Epidermal melanocyte (primary cell): Measurements from ENCODE around the gene MRPL21.
"Not testable (repeated sequence)": the region's sequence is repeated elsewhere in the genome, so short reads cannot be mapped to it uniquely, and the experiment has no call there.

Experiments used
- DNase-seq: peaks from one replicate; pipeline ENCODE4 v3.0.0; 2011; ENCODE audit warnings: low spot score; ENCODE audit not compliant: insufficient read length

The MRPL21 gene

DNA sequence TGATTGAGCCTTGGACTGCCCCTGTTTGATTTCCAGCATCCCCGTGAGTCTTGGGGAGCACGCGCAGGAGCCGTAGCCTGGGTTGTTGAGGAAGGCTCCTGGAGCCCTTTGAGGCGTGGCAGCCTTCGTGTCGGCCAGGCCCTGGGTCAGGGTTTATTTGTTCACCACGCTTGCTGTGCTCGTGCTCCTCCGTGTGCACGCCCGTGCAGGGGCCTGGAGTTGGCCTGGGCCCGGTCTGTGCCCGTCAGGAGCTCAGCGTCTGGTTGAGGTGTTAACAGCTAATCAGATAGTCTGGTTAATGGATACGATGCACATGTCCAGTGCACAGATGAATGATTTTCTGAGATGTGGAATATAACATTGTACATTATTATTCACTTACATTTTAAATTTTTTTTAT is 8.1 kb upstream of the MRPL21 start:
- no peak for DNase-seq

DNA sequence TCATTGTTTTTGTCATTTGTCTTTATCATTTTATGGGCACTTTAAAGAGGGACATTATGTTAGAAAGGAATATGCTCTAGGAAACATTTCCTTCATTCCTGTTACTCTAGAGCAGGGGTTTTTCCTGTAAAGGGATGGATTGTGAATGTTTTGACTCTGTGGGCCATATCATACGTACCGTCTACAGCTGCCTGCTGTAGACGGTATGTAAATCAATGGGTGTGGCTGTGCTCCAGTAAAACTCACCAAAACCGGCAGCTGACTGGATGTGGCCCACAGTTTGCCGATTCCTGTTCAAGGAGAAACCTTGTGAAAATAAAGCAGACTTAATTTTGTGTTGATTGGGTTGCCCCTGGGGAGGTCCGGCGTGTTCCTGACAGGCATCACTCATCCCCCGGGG is 7.3 kb upstream of the MRPL21 start:
- DNase-seq: no peak

DNA sequence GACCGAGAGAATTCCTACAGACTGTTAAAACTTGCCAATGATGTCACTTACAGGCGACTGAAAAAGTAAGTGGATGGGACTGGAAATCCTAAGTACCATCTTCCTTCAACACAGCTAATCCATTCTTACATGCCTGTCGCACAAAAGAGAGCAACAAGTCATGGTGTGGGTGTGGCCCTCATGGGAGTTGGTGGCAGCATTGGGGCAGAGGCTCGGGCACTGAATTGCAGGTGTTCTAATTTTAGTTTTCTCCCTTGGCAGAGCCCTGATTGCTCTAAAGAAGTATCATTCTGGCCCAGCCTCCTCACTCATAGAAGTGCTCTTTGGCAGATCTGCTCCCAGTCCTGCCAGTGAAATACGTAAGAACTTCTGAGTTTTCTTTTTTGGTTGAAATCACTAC is 4.6 kb upstream of the MRPL21 start:
- no peak for DNase-seq

DNA sequence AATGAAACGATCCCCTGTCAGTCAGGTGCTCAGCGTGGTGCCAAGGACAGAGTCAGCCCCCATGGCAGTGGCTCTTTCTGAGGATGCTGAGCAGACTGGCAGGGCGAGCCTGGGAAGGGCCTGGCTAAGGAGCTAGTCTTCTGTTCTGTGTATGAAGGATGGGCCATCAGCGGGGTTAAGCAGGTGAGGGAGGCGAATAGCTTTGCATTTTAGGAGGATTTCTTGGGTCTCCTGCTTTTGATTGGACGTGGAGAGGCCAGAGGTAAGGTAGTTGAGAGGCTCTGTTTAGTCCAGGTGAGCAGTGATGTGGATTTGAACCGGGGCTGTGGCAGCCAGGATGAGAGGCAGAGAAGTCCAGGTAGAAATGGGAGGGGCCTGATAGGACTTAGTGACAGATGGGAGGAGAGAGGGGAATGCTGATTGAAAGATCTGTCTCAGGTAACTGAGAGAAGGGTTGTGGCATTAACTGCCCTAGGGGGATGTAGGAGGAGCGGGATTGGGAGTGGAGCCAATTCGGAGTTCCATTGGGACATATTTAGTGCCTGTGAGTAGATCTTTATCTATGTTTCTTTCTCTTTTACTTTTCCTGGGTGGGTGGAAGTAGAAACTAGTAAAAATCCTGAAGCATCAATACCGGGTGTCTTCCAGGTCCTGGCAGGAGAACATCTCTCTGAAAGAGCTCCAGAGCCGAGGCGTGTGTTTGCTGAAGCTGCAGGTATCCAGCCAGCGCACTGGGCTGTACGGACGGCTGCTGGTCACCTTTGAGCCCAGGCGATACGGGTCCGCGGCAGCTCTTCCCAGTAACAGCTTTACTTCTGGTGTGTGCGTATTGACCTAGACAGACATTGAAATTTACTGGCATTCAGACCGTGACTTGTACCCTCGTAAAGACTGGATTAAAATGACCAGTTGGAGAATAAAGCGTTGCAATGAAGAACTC is 2.1 kb upstream of the MRPL21 start:
- no peak for DNase-seq

DNA sequence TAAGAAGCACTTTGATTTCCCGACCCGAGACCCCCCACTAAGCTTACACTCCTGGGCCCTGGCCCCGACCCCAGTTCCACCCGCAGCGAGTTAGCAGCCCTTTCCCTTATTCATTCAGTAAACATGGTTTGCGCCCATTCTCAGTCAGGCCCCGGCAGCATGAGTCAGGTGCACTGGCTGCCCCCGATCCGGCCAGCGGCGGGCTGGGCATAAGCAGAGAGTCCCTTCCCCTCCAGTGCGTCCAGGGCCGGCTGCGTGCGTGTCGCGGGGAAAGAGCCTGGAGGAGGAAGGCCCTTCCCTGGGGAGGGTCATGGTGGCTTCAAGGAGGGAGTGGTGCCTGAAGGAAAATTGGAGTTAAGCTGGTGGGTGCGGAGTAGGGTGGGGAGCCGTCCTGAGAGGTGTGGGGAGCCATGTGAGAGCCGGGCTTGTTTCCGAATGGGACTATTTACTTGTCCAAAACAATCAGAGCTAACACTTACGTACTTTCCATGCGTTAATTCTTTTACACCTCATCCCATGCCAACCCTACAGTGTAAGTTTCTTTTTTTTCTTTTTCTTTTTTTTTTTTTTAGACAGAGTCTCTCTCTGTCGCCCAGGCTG is 716 bp upstream of the MRPL21 start:
- DNase-seq: no peak

DNA sequence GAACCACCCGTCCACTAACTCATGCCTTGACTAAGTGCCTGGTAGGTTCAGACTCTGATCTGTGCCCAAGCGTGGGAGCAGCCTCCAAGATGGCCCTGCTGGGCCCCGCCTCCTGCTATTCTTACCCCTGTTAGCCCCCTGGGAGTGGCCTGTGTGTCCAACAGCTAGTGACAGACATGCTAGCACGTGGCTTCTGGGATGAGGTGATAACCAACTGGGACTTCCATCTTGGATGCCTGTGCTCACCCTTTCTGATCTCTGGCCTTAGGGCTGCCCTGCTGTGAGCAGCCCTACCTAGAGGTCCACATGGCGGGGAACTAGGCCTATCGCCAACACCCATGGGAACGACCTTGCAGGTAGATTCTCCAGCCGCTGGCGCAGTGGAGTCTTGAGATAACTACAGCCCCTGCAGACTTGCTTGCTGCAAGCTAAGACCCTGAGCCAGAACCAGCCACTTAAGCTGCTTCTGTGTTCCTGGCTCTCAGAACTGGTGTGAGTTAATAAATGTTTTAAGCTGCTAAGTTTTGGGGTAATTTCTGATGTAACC is 2.7 kb downstream of the MRPL21 start:
- DNase-seq: no peak

DNA sequence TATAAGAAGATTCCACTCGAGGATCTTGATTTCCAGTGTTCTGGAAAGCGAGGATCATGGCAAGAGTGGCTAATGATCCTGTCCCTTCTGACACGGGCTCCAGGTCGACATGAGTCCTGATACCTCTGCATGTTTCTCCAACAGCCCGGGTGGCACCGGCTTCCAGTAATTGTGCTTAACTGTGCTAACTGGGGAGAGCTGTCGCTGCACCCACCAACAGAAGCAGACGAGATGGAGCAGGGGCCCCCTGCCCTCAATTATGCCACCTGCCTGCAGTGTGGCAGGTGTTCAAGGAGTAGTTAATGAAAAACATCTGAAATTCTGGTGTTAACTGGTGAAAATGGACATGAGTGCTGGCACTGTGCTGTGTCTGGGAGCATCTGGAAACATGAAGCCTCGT is 6.2 kb downstream of the MRPL21 start:
- DNase-seq: no peak

DNA sequence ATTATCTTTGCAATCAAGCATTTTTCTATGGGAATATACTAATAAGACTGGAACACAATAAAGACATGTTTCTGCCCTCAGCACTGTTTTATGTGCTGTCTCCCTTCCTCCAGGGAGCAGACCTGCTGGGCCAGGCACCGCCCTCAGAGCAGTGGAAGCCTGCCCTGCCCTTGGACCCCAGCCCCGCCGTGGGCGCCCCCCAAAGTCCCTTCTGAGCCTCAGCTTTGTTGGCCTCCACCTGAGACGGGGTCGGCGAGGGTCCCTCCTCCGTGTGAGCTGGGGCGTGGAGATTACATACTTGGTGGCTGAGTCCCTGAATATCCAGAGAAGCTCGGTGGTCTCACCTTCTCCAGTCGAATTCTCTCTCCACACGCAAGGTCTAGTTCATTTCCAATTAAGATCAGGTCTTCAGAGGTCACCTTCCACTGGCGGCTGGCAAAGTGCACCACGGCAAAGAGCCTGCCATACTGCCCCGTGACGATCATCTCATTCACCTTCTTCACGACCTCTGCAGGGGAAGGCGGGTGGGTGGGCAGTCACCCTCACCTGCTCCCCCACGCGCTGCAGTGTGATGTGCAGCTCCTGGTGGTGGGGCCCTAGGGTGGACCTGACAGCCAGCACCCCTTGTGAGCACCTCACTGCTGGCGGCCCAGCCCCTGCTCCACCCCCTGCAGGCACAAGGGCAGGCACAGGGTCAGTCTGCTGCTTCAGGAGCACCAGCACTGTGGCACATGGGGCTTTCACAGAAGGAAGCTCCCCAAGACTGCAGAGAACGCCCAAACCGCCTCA is 7.3 kb downstream of the MRPL21 start:
- DNase-seq: no peak

DNA sequence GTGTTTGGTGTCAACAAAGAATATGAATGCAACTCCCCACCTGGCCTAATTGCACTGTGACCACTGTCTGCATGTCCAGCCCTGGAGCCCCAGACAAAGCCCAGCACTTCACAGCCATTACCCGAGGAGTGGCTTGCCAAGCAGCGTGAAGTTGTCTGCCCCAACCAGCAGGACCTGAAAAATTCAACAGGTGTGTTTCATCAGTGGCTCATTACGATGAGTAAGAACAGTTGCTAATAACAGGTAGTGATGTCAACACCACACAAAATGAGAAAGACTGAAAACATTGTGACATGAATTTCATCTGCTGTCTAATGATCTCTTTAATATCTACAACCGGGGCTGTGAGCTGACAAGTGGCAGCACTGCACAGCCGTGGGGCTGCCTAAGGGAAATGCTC is 10.3 kb downstream of the MRPL21 start:
- no peak for DNase-seq

DNA sequence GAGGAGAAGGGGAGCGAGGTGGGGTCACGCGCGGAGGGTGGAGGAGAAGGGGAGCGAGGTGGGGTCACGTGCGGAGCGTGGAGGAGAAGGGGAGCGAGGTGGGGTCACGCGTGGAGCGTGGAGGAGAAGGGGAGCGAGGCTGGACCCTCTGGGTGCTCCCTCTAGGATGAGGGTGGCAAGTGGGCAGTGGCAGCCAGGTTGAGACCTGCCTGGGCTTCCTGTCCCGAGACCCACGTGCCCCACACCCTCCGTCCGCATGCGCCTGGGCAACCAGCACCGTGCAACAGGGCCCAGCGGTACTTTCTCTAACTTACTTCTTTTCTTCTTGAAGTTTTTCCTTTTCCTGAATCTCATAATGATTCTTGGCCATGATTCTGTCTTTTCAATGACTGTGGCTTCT is 11.1 kb downstream of the MRPL21 start:
- no peak for DNase-seq

DNA sequence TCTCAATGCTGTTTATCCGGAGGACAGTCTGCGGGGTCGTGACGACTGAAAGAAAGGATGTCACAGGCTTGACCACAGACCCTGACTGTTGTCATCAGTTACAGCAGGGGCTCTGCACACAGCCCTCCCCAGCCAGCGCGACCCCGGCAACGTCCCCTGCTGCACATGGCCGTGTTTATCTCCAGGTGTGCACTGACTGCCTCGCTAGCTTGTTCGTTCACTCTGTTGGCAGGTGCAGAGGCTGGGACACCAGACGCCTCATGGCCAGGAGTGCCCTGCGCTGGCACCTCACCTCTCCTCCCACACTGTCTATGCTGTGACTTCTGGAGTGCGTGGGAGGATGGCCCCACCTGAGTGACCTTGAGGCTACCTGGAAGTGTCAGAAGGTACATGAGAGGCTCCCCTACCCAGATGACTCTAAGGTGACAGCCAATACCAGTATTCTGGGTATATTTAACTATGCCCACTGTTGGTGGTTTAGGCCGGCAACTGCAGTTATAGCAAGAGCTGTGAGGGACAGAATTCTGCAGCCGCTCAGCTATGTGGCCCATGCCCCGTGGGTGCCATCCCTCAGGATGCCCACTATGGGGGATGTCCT is 12.2 kb downstream of the MRPL21 start:
- DNase-seq: no peak

DNA sequence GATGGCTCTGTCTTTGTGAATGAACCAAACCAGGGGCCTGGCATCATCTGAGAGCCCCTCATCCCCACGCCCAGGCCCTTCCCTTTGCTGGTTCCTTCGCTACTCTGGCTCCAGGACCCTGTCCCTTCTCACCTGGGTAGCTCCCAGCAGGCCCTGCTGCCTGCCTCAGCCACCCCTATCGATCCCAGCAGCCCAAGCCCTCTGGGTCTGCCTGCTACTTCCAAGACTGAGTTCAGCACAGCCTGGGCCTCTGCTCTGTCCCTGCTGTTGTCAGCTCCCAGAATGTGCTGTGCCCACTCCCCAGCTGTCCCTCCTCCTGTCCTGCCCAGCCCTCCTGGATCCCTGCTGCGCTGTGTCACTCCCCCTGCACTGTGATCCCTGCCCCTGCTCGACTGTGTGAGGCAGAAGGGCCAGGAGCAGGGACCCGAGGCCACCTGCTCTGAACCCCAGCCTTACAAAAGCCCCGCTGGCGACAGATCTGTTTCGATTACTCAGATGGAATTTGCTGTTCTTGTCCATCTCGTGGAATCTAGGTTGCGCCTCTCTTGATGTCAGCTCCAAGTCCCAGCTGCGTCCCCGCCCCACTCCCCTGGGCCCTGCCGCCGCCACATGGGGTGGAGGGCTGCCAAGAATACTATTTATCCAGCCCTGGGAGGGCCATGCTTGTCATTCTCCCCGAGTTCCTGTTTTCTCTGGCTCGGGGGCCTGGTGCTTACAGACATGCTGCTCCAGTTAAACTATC is 13.0 kb downstream of the MRPL21 start:
- DNase-seq: peak; percentile 85

DNA sequence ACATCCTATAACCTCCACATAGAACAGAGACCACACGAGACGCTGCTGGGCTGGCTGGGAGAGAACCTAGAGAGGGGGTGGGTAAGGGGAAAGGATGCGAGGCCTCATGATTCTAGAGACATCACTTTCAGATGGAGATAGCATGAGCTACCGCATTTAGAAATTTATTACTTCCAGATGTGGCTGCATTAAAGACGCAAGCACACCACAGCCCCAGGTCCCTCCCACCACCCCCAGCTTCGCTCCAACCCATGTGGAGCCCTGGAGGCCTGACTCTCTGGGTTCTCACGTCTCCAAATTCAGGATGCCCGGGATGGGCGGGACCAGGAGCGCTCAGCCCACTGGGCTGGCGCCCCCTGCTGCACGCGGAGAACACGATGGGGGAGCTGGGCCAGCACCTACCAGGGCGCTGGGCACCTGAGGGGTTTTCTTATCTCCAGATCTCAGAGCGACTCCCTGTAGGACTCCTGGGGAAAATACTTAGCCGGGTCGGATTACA is 13.6 kb downstream of the MRPL21 start:
- DNase-seq: no peak

DNA sequence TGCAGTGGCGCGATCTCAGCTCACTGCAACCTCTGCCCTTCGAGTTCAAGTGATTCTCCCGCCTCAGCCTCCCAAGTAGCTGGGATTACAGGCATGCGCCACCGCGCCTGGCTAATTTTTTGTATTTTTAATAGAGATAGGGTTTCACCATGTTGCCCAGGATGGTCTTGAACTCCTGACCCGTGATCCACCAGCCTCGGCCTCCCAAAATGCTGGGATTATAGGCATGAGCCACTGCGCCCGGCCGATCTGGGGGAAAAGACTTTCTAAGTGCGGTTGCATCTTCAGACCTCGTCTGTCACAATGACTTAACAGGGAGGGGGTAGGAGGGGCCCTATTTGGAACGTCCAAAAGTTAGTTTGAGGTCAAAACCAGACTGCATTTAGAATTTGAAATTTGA is 18.8 kb downstream of the MRPL21 start:
- not testable (repeated sequence) for DNase-seq

DNA sequence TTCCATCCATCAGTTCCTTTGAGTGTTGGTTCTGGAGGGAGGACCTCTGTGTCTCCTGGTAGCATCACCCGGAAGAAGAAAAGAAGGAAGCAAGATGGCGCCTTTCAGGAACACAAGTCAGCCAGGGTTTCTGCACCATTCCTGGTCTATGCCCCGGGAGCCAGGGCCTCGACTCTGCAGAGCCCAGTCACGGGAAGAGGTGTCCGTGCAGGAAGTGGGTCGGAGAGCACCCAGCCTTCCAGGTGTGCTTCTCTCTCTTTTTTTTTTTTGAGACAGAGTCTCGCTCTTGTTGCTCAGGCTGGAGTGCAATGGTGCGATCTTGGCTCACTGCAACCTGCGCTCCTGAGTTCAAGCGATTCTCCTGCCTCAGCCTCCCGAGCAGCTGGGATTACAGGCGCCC is 21.2 kb downstream of the MRPL21 start:
- no peak for DNase-seq

DNA sequence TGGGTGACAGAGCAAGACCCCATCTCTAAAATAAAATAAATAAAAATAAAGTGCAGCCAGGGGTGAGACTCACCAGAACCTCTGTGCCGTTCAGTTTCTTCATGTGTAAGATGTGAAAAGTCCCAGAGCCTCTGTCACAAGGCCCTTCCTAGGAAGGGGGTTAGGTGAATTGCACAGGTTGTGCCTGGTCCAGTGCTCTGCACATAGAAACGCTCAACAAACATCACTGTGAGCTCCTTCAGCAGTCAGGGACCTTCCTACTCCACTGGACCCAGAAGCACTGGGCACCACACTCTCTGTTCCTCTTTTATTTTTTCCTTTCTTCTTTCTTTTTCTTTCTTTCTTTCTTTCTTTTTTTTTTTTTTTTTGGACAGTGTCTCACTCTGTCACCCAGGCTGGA is 22.3 kb downstream of the MRPL21 start:
- DNase-seq: no peak

DNA sequence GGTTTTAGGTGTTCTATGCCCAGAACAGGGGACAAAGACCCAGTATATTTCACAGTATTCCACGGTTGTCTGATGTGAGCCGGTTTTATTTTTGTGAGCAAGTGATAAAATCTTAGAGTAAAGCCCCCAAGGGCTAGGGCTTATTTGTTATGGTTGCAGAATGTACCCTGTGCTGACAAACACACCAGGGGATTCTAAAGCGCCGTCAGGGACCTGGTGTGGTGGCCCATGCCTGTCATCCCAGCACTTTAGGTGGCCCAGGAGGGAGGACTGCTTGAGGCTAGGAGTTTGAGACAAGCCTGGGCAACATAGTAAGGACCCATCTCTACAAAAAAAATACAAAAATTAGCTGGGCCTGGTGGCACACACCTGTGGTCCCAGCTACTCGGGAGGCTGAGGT is 22.8 kb downstream of the MRPL21 start:
- DNase-seq: no peak

DNA sequence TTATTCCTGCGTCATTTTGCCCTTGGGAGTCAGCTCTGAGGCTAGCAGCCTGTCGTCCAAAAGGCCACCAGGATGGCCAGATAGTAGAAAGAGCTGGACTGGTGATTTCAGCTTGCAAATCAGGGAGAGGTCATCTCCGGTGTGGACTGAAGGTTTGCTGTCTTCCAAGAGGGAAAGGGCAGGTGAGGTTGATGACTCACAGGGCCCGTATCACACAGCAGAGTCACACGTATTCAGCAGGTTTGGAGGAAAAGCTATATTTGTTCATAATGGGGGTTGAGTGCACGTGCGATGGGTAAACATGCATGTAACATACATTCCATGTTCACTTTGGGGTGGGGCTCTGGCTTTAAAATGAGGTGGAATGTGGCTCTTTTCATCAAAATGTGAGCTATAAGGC is 25.6 kb downstream of the MRPL21 start:
- no peak for DNase-seq

DNA sequence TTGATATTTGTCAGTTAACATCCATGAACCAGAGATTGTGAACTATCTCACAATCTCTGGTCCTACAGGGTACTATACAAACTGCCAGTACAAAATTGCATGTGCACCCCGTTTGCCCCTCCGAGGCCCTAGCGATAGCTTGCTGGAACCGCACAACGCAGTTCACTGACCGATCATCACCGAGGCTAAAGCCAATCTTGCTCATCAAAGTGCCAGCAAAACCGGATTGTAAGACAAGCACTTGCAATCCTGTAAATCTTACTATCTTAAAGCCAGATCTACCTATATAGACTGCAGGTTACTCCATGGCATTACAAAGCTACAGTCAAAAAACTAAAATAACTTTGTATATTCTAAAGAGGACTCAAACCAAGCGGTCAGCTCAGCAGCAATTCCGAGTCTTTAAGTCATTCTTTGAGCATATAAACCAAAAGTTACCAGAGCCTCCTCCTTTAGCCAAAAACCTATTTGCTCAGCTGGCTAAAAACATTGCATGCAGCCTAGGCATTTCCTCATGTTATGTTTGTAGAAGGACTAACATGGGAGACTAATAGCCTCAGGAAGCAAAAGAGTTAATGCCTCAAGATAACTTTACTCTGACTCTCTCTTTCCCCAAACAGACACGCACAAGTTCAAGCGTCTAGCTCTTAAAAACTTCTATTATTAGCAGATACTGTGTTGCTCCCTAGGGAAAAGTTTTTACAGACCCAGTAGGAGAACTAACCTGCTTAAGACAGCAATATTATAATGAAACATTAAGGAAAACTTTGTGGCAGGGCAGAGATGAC is 31.2 kb downstream of the MRPL21 start:
- DNase-seq: no peak

DNA sequence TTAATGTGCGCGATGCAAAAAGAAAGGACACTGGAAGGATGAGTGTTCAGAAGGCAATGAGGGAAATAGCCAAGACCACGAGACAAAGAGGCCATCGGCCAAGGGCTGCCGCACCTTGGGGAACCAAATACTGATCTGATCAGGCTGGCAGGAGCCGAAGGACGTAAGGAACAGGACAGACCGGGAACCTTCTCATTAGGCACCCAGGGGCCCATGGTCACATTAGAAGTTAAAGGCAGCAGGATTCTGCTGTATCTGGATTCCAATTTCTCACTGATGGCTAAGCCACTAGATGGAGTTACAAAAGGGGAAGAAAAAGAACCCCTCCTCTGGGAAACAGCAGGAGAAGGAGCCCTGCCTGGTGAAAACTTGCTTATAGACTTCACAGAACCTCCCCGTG is 33.2 kb downstream of the MRPL21 start:
- no peak for DNase-seq
